Heart left ventricle (tissue), 13 donors: Measurements from ENCODE around the gene KCND3.

Experiments used
- CTCF ChIP-seq, 12 donors: fragments of 200-600 bp; sonication (generic) in 4 of 12; IDR thresholded peaks; one replicate each; pipeline versions ENCODE4 v1.5.0 to v1.8.0; 2018 to 2022; ENCODE audit warnings: antibody characterized with exemption in 12 of 12, mild to moderate bottlenecking in 5 of 12
- POLR2A ChIP-seq, 2 donors: fragments of 450-650 bp; IDR thresholded peaks; one replicate each; pipeline ENCODE4 v1.6.1; 2017; ENCODE audit warnings: antibody characterized with exemption in 2 of 2, mild to moderate bottlenecking in 2 of 2, moderate library complexity in 2 of 2
- donor health status: ischemic (EF 13 %, LVEDD 7.1; RV severe dilation, severe dysfunction).
- donor health status: DM: no; HTN: yes; CAD: no.
- donor health status: DM: no; HTN: no; CAD: no.
- donor health status: ischemic (EF 25% LVEDD 6.9; RV normal size, moderate dysfunction).
- donor health status: ischemic (EF 25% LVEDD 5.7; RV mildly dilated, moderate dysfunction).
- donor health status: ischemic (EF 35%, LVEDD 5.7; RV mildly dilated, moderate dysfunction).
- donor health status: nonischemic (EF 11% LVEDD 7.7; RV severe dilation, severe dysfunction).
- donor health status: DM: yes; HTN: yes; CAD: no.
- donor health status: PGD.
- donor health status: ischemic (EF 29% LVEDD 5.4; RV normal size, mild dysfunction).
- donor health status: nonischemic (EF 23%, LVEDD 6.1; RV moderate dilation, normal function).

- no peak for TF ChIP-seq CTCF (IDR thresholded peaks at IDR 0.05)
- no peak for TF ChIP-seq POLR2A (IDR thresholded peaks at IDR 0.05)
Measured at GRCh38 chr1:111751906-111752575, 237.4 kb downstream of the KCND3 start.
